ENCODE data around the gene DNAJC5.
A peak's percentile ranks its signal among the peaks of the same experiment; 100 is the strongest.
"Not testable (repeated sequence)": the region's sequence is repeated elsewhere in the genome, so short reads cannot be mapped to it uniquely, and the experiment has no call there.

DNAJC5 gene

GRCh38 chr20:63861981-63862901 is 32.7 kb upstream of the DNAJC5 start:
- no peak for FAIRE-seq

- FAIRE-seq, result no peak
Measured at GRCh38 chr20:63863021-63863797, 31.7 kb upstream of the DNAJC5 start.

- FAIRE-seq, result no peak
Measured at GRCh38 chr20:63863798-63864544, 31.0 kb upstream of the DNAJC5 start.

- FAIRE-seq, result no peak
Measured at GRCh38 chr20:63864545-63864977, 30.4 kb upstream of the DNAJC5 start.

- FAIRE-seq, result peak; percentile 98
Measured at GRCh38 chr20:63864978-63865640, 29.8 kb upstream of the DNAJC5 start, which contains the start of gene TPD52L2. TSS of gene TPD52L2 (plus strand) at chr20:63865270. CDS start at chr20:63865366, 96 bp downstream.

- not testable (repeated sequence) for FAIRE-seq
Measured at GRCh38 chr20:63867042-63867441, 27.9 kb upstream of the DNAJC5 start.

GRCh38 chr20:63868264-63868663 is 26.7 kb upstream of the DNAJC5 start:
- FAIRE-seq, result no peak

GRCh38 chr20:63873477-63873971 is 21.4 kb upstream of the DNAJC5 start:
- no peak for FAIRE-seq

GRCh38 chr20:63874241-63874640 is 20.7 kb upstream of the DNAJC5 start:
- FAIRE-seq, result not testable (repeated sequence)

GRCh38 chr20:63876489-63877036 is 18.4 kb upstream of the DNAJC5 start:
- FAIRE-seq, result no peak

- FAIRE-seq, result no peak
Measured at GRCh38 chr20:63877755-63878470, 17.0 kb upstream of the DNAJC5 start.

GRCh38 chr20:63878899-63879663 is 15.8 kb upstream of the DNAJC5 start:
- no peak for FAIRE-seq

- not testable (repeated sequence) for FAIRE-seq
Measured at GRCh38 chr20:63880901-63881300, 14.0 kb upstream of the DNAJC5 start.

GRCh38 chr20:63881451-63882226 is 13.3 kb upstream of the DNAJC5 start:
- no peak for FAIRE-seq

GRCh38 chr20:63882257-63883200 is 12.4 kb upstream of the DNAJC5 start:
- FAIRE-seq, result no peak

GRCh38 chr20:63883201-63883593 is 11.7 kb upstream of the DNAJC5 start:
- no peak for FAIRE-seq

GRCh38 chr20:63884506-63885263 is 10.2 kb upstream of the DNAJC5 start:
- no peak for FAIRE-seq
